Measurements from ENCODE around the gene PLGRKT.

- TF ChIP-seq POLR2A (IDR thresholded peaks at IDR 0.05) = no peak
- no peak for TF ChIP-seq CTCF (IDR thresholded peaks at IDR 0.05)
These were observed 43.2 kb upstream of the PLGRKT start for GRCh38 chr9:5480919-5481318.
